DND-41 (cell line): Measurements from ENCODE around the gene VHLL.

Experiments
- CTCF ChIP-seq: IDR thresholded peaks from 2 replicates; pipeline ENCODE4 v1.5.1; 2012; ENCODE audit warnings: borderline replicate concordance, low read length, moderate library complexity, mild to moderate bottlenecking; ENCODE audit not compliant: poor library complexity, severe bottlenecking; ENCODE audit errors: extremely low read depth
- EZH2 ChIP-seq: IDR thresholded peaks from 3 replicates; pipeline ENCODE4 v1.6.1; 2012; ENCODE audit warnings: borderline replicate concordance, low read depth, mild to moderate bottlenecking, moderate library complexity, low read length, inconsistent platforms; ENCODE audit not compliant: severe bottlenecking

DNA sequence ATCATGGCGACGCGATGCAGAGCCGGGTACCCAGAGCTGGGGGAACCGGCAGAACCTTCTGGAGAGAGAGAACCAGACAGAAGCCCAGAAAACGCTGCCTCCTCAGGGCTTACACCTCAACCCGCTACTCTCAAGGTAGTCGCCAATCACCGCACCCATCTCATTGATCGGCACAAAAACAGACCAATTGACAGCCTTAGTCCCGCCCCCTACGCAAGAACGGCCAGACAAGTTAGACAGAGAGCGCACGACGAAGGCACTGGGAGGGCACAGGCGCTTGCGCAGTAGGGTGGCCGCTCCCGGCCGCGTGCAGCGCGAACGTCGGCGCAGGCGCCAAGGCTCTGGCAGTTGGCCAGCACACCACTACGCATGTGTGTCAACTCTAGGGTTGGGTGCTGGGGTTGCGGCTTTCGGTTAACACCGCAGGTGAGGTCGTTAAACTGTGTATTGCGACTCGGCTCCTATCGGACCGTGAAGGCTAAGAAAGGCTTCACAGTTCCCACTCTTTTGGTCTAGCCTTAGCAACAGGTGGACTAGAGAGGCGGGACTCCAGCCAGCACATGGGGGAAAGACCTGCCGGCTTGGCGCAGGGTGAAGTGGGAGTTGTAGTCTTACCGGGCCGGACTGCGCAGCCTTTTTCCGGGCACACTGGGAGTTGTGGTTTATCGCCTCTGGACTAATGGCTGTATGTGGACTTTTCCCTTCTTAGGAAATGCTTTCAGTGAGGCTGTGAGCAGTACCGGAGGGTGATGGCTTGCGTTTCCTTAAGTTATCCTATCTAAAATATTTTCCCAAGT is 39.3 kb upstream of the VHLL start, which contains the start of the genes CCT3 and TSACC:
- no peak for TF ChIP-seq CTCF
- TF ChIP-seq EZH2, result no peak
